Smooth muscle cell (in vitro differentiated cells): Measurements from ENCODE around the gene DICER1. TPM values are rescaled to one million over a fixed set of nuclear protein-coding genes. Genes with fewer than 3 reads are reported as not detected.

Experiments used
- DNase-seq: peaks from one replicate; lab custom pipeline; 2025; ENCODE audit not compliant: unreplicated experiment; lab: John Stamatoyannopoulos, UW
- H2AFZ ChIP-seq: fragments of 200-600 bp; sonication (generic); 2 replicates; pipeline ENCODE4 v1.6.0; 2016; ENCODE audit warnings: antibody characterized with exemption, low read depth, mild to moderate bottlenecking
- H3F3A ChIP-seq: fragments of 200-600 bp; sonication (generic); 2 replicates; pipeline ENCODE4 v1.6.0; 2017; ENCODE audit warnings: antibody characterized with exemption, low read depth
- H3K27ac ChIP-seq: fragments of 200-600 bp; sonication (generic); 2 replicates; pipeline ENCODE4 v1.5.1; 2016; ENCODE audit warnings: low read depth, mild to moderate bottlenecking
- H3K27me3 ChIP-seq: fragments of 200-600 bp; sonication (generic); 2 replicates; pipeline ENCODE4 v1.6.1; 2016; ENCODE audit warnings: low read depth, mild to moderate bottlenecking
- H3K36me3 ChIP-seq: fragments of 200-600 bp; sonication (generic); 2 replicates; pipeline ENCODE4 v1.5.1; 2016; ENCODE audit warnings: low read depth
- H3K4me1 ChIP-seq: fragments of 200-600 bp; sonication (generic); 2 replicates; pipeline ENCODE4 v1.5.1; 2016; ENCODE audit warnings: low read depth
- H3K4me2 ChIP-seq: fragments of 200-600 bp; sonication (generic); 2 replicates; pipeline ENCODE4 v1.6.0; 2016; ENCODE audit warnings: mild to moderate bottlenecking
- H3K4me3 ChIP-seq: fragments of 200-600 bp; sonication (generic); 2 replicates; pipeline ENCODE4 v1.5.1; 2016; ENCODE audit warnings: mild to moderate bottlenecking
- H3K79me2 ChIP-seq: fragments of 200-600 bp; sonication (generic); 2 replicates; pipeline ENCODE4 v1.6.0; 2016; ENCODE audit warnings: low read depth, mild to moderate bottlenecking
- H3K9ac ChIP-seq: fragments of 200-600 bp; sonication (generic); 2 replicates; pipeline ENCODE4 v1.6.0; 2016; ENCODE audit warnings: low read depth
- H3K9me3 ChIP-seq: fragments of 200-600 bp; sonication (generic); replicated peaks from 2 replicates; pipeline ENCODE4 v1.5.1; 2016; ENCODE audit warnings: low read depth
- H4K20me1 ChIP-seq: fragments of 200-600 bp; sonication (generic); 2 replicates; pipeline ENCODE4 v1.6.0; 2016; ENCODE audit warnings: low read depth
- WGBS: methylation state at CpG from one replicate; pipeline ENCODE4 v1.1.7; 2016; ENCODE audit warnings: low lambda C conversion rate; 5-methylcytosine and 5-hydroxymethylcytosine counted together
- polyA plus RNA-seq: library from polyadenylated mRNA; unstranded; fragments of >200 nt; fragmentation: Nextera tagmentation; extraction: Ambion mirVana; gene quantifications from 2 replicates; pipeline ENCODE4 v1.2.1, GENCODE V29; 2016
- total RNA-seq: library from RNA; depleted of rRNA; stranded (reverse); fragments of >200 nt; gene quantifications from 2 replicates; pipeline ENCODE4 v1.2.3, GENCODE V29; 2014
- TF ChIP-seq, protein P1 (sequence below): fragments of 200-600 bp; sonication (generic); IDR thresholded peaks from 2 replicates; pipeline ENCODE4 v1.5.1; 2017; ENCODE audit warnings: borderline replicate concordance, mild to moderate bottlenecking, antibody characterized with exemption; ENCODE audit not compliant: insufficient read depth, poor library complexity, severe bottlenecking

The DICER1 gene
- total and polyA plus RNA-seq, 2 experiments from 2014 or later: 17.3 to 67.5 TPM

DNA sequence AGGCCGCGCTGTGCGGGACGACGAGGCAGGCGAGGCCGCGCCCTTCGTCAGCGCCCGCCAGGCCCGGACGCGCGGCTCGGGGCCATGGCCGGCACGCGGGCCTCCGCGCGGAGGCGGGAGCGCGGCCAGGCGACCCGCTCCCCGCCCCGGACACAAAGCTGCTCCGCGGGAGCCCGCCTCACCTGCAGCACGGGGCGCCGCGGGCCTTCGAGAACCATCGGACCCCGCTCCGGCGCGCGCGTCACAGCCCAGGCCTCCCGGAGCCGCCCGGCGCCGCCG is 342 bp downstream of the DICER1 start:
- DNase-seq: no peak
- Histone ChIP-seq H3K4me2 (peak overlapping the region; percentile 90), H3K9ac (peak overlapping the region; percentile 96), H2AFZ (no peak overlapping the region), H3K36me3 (no peaks in the 10 kb centered on the region), H3K79me2 (peaks cover 49% of the 10 kb centered on the region), H3K27me3 (no peaks in the 10 kb centered on the region), H3K4me3 (peak overlapping the region; percentile 74), H3K9me3 (no peaks in the 10 kb centered on the region), H4K20me1 (peaks cover 44% of the 10 kb centered on the region), H3F3A (no peaks in the 10 kb centered on the region), H3K27ac (peak overlapping the region; percentile 87), H3K4me1 (peaks cover 9% of the 10 kb centered on the region)
- under 1% methylated on average over 24 of the region's 50 CpGs for WGBS
- TF ChIP-seq, protein P1, sequence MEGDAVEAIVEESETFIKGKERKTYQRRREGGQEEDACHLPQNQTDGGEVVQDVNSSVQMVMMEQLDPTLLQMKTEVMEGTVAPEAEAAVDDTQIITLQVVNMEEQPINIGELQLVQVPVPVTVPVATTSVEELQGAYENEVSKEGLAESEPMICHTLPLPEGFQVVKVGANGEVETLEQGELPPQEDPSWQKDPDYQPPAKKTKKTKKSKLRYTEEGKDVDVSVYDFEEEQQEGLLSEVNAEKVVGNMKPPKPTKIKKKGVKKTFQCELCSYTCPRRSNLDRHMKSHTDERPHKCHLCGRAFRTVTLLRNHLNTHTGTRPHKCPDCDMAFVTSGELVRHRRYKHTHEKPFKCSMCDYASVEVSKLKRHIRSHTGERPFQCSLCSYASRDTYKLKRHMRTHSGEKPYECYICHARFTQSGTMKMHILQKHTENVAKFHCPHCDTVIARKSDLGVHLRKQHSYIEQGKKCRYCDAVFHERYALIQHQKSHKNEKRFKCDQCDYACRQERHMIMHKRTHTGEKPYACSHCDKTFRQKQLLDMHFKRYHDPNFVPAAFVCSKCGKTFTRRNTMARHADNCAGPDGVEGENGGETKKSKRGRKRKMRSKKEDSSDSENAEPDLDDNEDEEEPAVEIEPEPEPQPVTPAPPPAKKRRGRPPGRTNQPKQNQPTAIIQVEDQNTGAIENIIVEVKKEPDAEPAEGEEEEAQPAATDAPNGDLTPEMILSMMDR: no peak

DNA sequence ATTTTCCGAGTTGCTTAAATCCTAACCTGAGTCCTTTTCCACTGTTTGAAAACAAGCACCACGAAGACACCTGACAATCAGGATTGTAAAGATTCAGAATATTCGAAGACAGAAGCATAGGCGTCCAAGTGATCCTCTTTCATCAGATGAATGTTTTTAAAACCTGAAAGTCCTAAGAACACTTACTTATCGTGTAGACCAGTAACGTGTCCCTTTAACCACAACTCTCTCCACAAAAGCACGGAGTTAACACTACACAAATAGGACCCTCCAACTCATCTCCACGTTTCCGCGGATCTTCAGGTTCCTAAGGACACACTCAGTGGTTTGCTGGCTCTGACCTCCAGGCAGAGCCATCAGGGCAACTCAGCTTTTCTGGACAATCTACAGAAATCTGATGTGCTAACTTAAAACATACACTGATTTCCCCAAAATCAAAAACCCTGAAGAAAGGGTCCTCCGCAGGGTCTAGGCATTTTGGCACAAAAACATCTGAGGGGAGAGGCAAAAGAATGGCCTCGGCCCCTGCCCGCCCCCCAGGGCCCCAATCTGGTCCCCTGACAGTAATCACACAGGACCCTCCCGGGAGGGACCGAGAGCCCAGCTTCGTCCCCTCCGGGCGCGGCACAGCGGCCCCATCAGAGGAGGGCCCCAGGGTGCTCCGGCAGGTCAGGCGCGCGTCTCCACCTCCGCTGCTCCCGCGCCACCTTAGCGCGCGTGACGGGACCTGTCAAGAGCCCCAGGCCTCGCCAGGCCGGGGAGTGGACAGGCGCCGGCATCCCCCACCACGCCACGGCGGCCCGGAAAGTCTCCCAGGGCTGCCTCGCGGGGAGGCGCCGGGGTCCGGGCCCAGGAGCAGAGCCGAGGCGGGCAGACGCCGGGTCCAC is 925 bp downstream of the DICER1 start:
- DNase-seq: peak; percentile 38
- TF ChIP-seq, protein P1: no peak

DNA sequence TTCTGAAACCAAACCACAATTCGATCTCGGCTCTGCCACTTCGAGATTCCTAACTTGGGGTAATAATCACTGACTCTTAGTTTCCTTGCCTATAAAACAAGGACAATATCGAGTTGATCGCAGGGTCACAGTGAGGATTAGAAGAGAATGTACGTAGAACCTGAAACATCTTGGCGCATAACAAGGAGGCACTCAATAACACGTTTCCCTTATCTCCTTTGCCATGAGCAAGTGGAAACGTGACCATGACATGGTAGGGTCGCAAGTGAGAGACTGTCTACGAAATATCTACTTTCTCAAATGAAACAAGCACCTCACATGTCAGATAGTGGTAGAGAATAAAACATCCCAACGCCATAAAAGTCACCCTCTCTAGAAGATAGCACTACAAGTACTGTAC is 2.3 kb downstream of the DICER1 start:
- peaks cover 63% of the 10 kb centered on the region for H4K20me1 ChIP-seq
- H3K9me3 ChIP-seq: no peaks in the 10 kb centered on the region
- H3K9ac ChIP-seq: no peak overlapping the region
- H2AFZ ChIP-seq: no peak overlapping the region
- peaks cover 68% of the 10 kb centered on the region for H3K79me2 ChIP-seq
- peaks cover 9% of the 10 kb centered on the region for H3K4me1 ChIP-seq
- no peaks in the 10 kb centered on the region for H3F3A ChIP-seq
- WGBS: 91% methylated on average over 12 of the region's 12 CpGs
- H3K4me3 ChIP-seq: peak overlapping the region; percentile 74
- H3K27ac ChIP-seq: no peak overlapping the region
- TF ChIP-seq, protein P1: no peak
- no peaks in the 10 kb centered on the region for H3K27me3 ChIP-seq
- peak overlapping the region; percentile 90 for H3K4me2 ChIP-seq
- no peak for DNase-seq
- H3K36me3 ChIP-seq: no peaks in the 10 kb centered on the region

More for the DNA sequence above, 925 bp downstream of the DICER1 start:
- peak overlapping the region; percentile 74 for H3K4me3 ChIP-seq
- peak overlapping the region; percentile 63 for H2AFZ ChIP-seq
- peak overlapping the region; percentile 87 for H3K27ac ChIP-seq
- H3K9me3 ChIP-seq: no peaks in the 10 kb centered on the region
- peaks cover 9% of the 10 kb centered on the region for H3K4me1 ChIP-seq
- peaks cover 50% of the 10 kb centered on the region for H4K20me1 ChIP-seq
- 4% methylated on average over 45 of the region's 48 CpGs for WGBS
- peak overlapping the region; percentile 96 for H3K9ac ChIP-seq
- no peaks in the 10 kb centered on the region for H3F3A ChIP-seq
- H3K4me2 ChIP-seq: peak overlapping the region; percentile 90
- H3K79me2 ChIP-seq: peaks cover 54% of the 10 kb centered on the region
- H3K27me3 ChIP-seq: no peaks in the 10 kb centered on the region
- H3K36me3 ChIP-seq: no peaks in the 10 kb centered on the region
